Pancreas (tissue), 10 donors: ENCODE data around the gene ZBTB12. TPM values are rescaled to one million over a fixed set of nuclear protein-coding genes. Genes with fewer than 3 reads are reported as not detected.
"Not testable (repeated sequence)": the region's sequence is repeated elsewhere in the genome, so short reads cannot be mapped to it uniquely, and the experiment has no call there.

Experiments used
- ATAC-seq, 4 donors: fragments of 200-7000 bp; cut with Tn5 transposase; one replicate each; pipeline versions ENCODE4 v1.8.0 to v1.9.1; 2020; ENCODE audit warnings: mild to moderate bottlenecking in 4 of 4, moderate library complexity in 4 of 4
- DNase-seq, 6 donors: peaks; one replicate each; pipeline ENCODE4 v3.0.0-alpha.2; 2020
- FAIRE-seq: peaks from 2 replicates; lab custom pipeline; 2012; peaks lifted over from hg19 to GRCh38; lab: Jason Lieb, UNC
- H3K27ac ChIP-seq, 4 donors: fragments of 200-600 bp; sonication (generic); 1 replicate in 3 of 4; 2 replicates in 1 of 4; pipeline versions ENCODE4 v1.5.0 to v1.8.0; 2020
- H3K27me3 ChIP-seq, 4 donors: fragments of 200-600 bp; one replicate each; pipeline ENCODE4 v1.8.0; 2021
- H3K36me3 ChIP-seq, 3 donors: fragments of 200-600 bp; sonication (generic) in 1 of 3; one replicate each; pipeline versions ENCODE4 v1.5.0 to v1.8.0; 2020 to 2021
- H3K4me1 ChIP-seq, 3 donors: fragments of 200-600 bp; one replicate each; pipeline ENCODE4 v1.8.0; 2021
- H3K4me3 ChIP-seq, 4 donors: fragments of 200-600 bp; sonication (generic) in 2 of 4; one replicate each; pipeline versions ENCODE4 v1.5.0 to v1.8.0; 2020 to 2021
- H3K9me3 ChIP-seq, 4 donors: fragments of 200-600 bp; one replicate each; pipeline ENCODE4 v1.8.0; 2021
- CTCF ChIP-seq, 4 donors: fragments of 200-600 bp; sonication (generic) in 3 of 4; IDR thresholded peaks; one replicate each; pipeline versions ENCODE4 v1.5.0 to v1.8.0; 2021; ENCODE audit warnings: antibody characterized with exemption in 4 of 4
- WGBS, 2 donors: extraction: QIAGEN DNeasy Blood & Tissue Kit; methylation state at CpG; one replicate each; pipeline ENCODE4 v1.1.7; 2013; 5-methylcytosine and 5-hydroxymethylcytosine counted together
- intact Hi-C, 3 donors: fragments of 100-400 bp; cut with DNase I; formaldehyde crosslinking; loops; one replicate each; pipeline versions ENCODE4 v1.11.1 to v1.14.2; 2022
- polyA plus RNA-seq, 2 donors: library from polyadenylated mRNA; stranded (reverse); fragments of 200-250 nt; gene quantifications; one replicate each; pipeline ENCODE4 v1.2.3, GENCODE V29; 2013
- total RNA-seq, 6 donors: library from RNA; stranded (reverse); fragmentation: NEBNext Ultra II Directional in 4 of 6; extraction: Animal tissue kit (Norgen Biotek cat#: 25700) in 4 of 6; gene quantifications; one replicate each; pipeline versions ENCODE4 v1.2.1 to v1.2.4, GENCODE V29; 2021 to 2023
- donor health status: healthy with polysubstance abuse.
- donor health status: DM: no; HTN: no; CAD: no; lungs with moderate emphysema.
- donor health status: DM: no; HTN: no; CAD: no.
- donor health status: control.
- donor health status: control.
- donor health status: Bipolar disorder and iron deficiency.
- donor health status: DM: yes; HTN: yes; CAD: no.
- donor health status: DM: no; HTN: no; CAD: no.
- donor health status: DM: no; HTN: no; CAD: no.
- donor health status: DM: yes; HTN: yes; CAD: no.

The ZBTB12 gene
- total and polyA plus RNA-seq, 8 donors = 0.60 to 4.5 (median 2.1) TPM

- no peak overlapping the region for H3K4me3 ChIP-seq
- H3K4me1 ChIP-seq = peaks cover 0 to 19% (median 6%) of the 10 kb centered on the region in 3 donors
- H3K36me3 ChIP-seq = no peaks in the 10 kb centered on the region
- H3K9me3 ChIP-seq = no peaks in the 10 kb centered on the region
- intact Hi-C loops = no loop called here
- no peak for TF ChIP-seq CTCF (IDR thresholded peaks at IDR 0.05)
- 56 to 72% methylated on average over 4 of the region's 4 CpGs for WGBS, 2 donors
- no peaks in the 10 kb centered on the region for H3K27me3 ChIP-seq
- no peak overlapping the region for H3K27ac ChIP-seq
- no peak for FAIRE-seq
- DNase-seq = no peak
- no peak for ATAC-seq
Observed at GRCh38 chr6:31874084-31874670, 27.7 kb downstream of the ZBTB12 start.

GRCh38 chr6:31871046-31871659 is 30.7 kb downstream of the ZBTB12 start:
- intact Hi-C loops = no loop called here
- DNase-seq (no peak), FAIRE-seq (no peak), ATAC-seq (no peak)
- WGBS, 2 donors = 55 to 56% methylated on average over 9 of the region's 9 CpGs
- Histone ChIP-seq H3K36me3 (no peaks in the 10 kb centered on the region), H3K27ac (no peak overlapping the region), H3K27me3 (no peaks in the 10 kb centered on the region), H3K4me3 (no peak overlapping the region), H3K4me1 (peaks cover 0 to 10% (median 0%) of the 10 kb centered on the region in 3 donors), H3K9me3 (no peaks in the 10 kb centered on the region)
- TF ChIP-seq CTCF (IDR thresholded peaks at IDR 0.05) = no peak

- TF ChIP-seq CTCF (IDR thresholded peaks at IDR 0.05) = no peak
- H3K36me3 ChIP-seq = no peaks in the 10 kb centered on the region
- H3K27ac ChIP-seq = no peak overlapping the region
- 73 to 78% methylated on average over 16 of the region's 16 CpGs for WGBS, 2 donors
- H3K9me3 ChIP-seq = no peaks in the 10 kb centered on the region
- FAIRE-seq (no peak), DNase-seq (no peak), ATAC-seq (no peak)
- peaks cover 0 to 5% (median 0%) of the 10 kb centered on the region in 3 donors for H3K4me1 ChIP-seq
- H3K4me3 ChIP-seq = no peak overlapping the region
- no peaks in the 10 kb centered on the region for H3K27me3 ChIP-seq
- intact Hi-C loops = no loop called here
Observed at GRCh38 chr6:31870385-31870921, 31.4 kb downstream of the ZBTB12 start.

GRCh38 chr6:31869343-31869742 is 32.5 kb downstream of the ZBTB12 start:
- no peak overlapping the region for H3K4me3 ChIP-seq
- no peaks in the 10 kb centered on the region for H3K9me3 ChIP-seq
- H3K27me3 ChIP-seq = no peaks in the 10 kb centered on the region
- no peaks in the 10 kb centered on the region for H3K4me1 ChIP-seq
- 64 to 71% methylated on average over 8 of the region's 8 CpGs for WGBS, 2 donors
- H3K36me3 ChIP-seq = no peaks in the 10 kb centered on the region
- no peak overlapping the region for H3K27ac ChIP-seq
- ATAC-seq (no peak), DNase-seq (no peak), FAIRE-seq (no peak)
- intact Hi-C loops = no loop called here
- TF ChIP-seq CTCF (IDR thresholded peaks at IDR 0.05) = no peak

GRCh38 chr6:31868658-31868971 is 33.3 kb downstream of the ZBTB12 start:
- H3K9me3 ChIP-seq, H3K27ac ChIP-seq, FAIRE-seq, intact Hi-C loops, H3K4me3 ChIP-seq, DNase-seq, H3K36me3 ChIP-seq, ATAC-seq, H3K4me1 ChIP-seq, H3K27me3 ChIP-seq: not testable (repeated sequence)
- 90 to 100% methylated on average over 1 of the region's 1 CpG for WGBS, 2 donors
